HEK293T (cell line): Measurements from ENCODE around the gene REEP3.

ENCODE experiments used
- ARNT ChIP-seq: fragments of 450-650 bp; IDR thresholded peaks from 2 replicates; pipeline ENCODE4 v1.6.1; 2017; ENCODE audit warnings: mild to moderate bottlenecking
- BHLHE40 ChIP-seq: fragments of 450-650 bp; IDR thresholded peaks from 2 replicates; pipeline ENCODE4 v1.6.1; 2016; ENCODE audit warnings: mild to moderate bottlenecking, moderate library complexity, borderline replicate concordance
- FOXA1 ChIP-seq: fragments of 450-650 bp; IDR thresholded peaks from 2 replicates; pipeline ENCODE4 v1.6.1; 2016; ENCODE audit warnings: mild to moderate bottlenecking
- FOXK2 ChIP-seq: fragments of 450-650 bp; IDR thresholded peaks from 2 replicates; pipeline ENCODE4 v1.6.1; 2016; ENCODE audit warnings: mild to moderate bottlenecking
- FOXM1 ChIP-seq: fragments of 450-650 bp; IDR thresholded peaks from 2 replicates; pipeline ENCODE4 v1.6.1; 2017; ENCODE audit warnings: mild to moderate bottlenecking, borderline replicate concordance
- HDGF ChIP-seq: fragments of 450-650 bp; IDR thresholded peaks from 2 replicates; pipeline ENCODE4 v1.6.1; 2017; ENCODE audit warnings: antibody characterized with exemption, borderline replicate concordance
- L3MBTL2 ChIP-seq: fragments of 450-650 bp; conservative IDR thresholded peaks from 2 replicates; pipeline ENCODE4 v1.6.1; 2016; ENCODE audit warnings: mild to moderate bottlenecking
- LEF1 ChIP-seq: fragments of 450-650 bp; IDR thresholded peaks from 2 replicates; pipeline ENCODE4 v1.6.1; 2017; ENCODE audit warnings: mild to moderate bottlenecking, borderline replicate concordance
- NFRKB ChIP-seq: fragments of 450-650 bp; IDR thresholded peaks from 2 replicates; pipeline ENCODE4 v1.6.1; 2016; ENCODE audit warnings: mild to moderate bottlenecking, moderate library complexity
- SP1 ChIP-seq: fragments of 450-650 bp; IDR thresholded peaks from 2 replicates; pipeline ENCODE4 v1.6.1; 2017
- SUZ12 ChIP-seq: fragments of 450-650 bp; IDR thresholded peaks from 2 replicates; pipeline ENCODE4 v1.6.1; 2016; ENCODE audit warnings: mild to moderate bottlenecking
- TARDBP ChIP-seq: fragments of 450-650 bp; IDR thresholded peaks from 2 replicates; pipeline ENCODE4 v1.6.1; 2016
- ZNF384 ChIP-seq: fragments of 450-650 bp; IDR thresholded peaks from 2 replicates; pipeline ENCODE4 v1.6.1; 2016
- TF ChIP-seq, protein P1 (sequence below): fragments of 450-650 bp; IDR thresholded peaks from 2 replicates; pipeline ENCODE4 v1.6.1; 2016

DNA sequence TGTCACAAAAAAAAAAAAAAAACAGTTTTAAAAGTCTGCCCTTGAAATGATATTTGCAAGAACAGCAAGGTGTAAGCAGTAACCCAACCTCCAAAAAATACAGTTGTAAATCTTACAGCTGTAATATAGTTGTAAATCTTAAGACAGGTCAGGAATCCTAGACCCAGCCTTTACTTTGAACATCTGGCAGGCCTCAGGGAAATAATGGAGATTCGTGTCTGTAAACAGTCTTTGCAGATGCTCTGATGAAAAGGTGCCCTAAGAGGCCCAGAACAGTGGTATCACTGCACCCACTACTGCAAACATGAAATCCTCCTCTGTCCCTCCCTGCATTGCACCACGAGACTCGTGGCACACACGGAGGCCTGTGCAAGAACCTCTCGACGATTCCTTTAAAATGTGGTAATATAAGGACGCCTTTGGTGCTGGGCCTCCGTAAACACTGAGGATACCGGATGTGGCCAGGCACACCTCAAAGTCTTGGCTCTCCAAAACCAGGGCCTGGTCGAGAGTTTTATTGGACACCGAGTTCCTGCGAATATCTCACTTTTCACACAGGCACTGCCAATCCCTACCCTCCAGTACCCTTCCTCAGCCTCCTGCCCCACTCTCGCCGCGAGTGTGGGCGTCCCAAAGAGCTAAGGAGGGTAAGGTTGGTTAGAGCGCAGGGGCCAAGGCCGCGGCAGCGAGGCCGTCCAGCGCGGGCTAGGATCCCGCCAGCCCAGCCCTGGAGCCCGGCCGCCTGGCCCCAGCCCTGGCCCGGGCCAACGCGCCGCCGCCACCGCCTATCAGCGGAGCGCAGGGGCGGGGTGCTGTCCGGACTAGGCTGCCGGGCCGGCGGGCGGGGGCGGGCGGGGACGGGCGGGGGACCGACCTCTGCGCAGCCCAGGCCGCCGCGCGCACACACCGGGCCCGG, at the start of gene REEP3:
- no peak for TF ChIP-seq FOXA1
- TF ChIP-seq SUZ12 = no peak
- TF ChIP-seq NFRKB = no peak
- no peak for TF ChIP-seq FOXM1
- no peak for TF ChIP-seq SP1
- TF ChIP-seq ZNF384 = no peak
- peak; percentile 48 for TF ChIP-seq L3MBTL2
- TF ChIP-seq HDGF = no peak
- TF ChIP-seq, protein P1, sequence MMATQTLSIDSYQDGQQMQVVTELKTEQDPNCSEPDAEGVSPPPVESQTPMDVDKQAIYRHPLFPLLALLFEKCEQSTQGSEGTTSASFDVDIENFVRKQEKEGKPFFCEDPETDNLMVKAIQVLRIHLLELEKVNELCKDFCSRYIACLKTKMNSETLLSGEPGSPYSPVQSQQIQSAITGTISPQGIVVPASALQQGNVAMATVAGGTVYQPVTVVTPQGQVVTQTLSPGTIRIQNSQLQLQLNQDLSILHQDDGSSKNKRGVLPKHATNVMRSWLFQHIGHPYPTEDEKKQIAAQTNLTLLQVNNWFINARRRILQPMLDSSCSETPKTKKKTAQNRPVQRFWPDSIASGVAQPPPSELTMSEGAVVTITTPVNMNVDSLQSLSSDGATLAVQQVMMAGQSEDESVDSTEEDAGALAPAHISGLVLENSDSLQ = no peak
- TF ChIP-seq FOXK2 = no peak
- no peak for TF ChIP-seq TARDBP
- no peak for TF ChIP-seq LEF1
- no peak for TF ChIP-seq BHLHE40
- no peak for TF ChIP-seq ARNT
